HS-27A (cell line): ENCODE results near the gene FAM120A.

Experiments used
- DNase-seq: peaks from one replicate; pipeline ENCODE4 v3.0.0-alpha.2; 2012; ENCODE audit warnings: low read depth, missing footprints

FAM120A gene

DNA sequence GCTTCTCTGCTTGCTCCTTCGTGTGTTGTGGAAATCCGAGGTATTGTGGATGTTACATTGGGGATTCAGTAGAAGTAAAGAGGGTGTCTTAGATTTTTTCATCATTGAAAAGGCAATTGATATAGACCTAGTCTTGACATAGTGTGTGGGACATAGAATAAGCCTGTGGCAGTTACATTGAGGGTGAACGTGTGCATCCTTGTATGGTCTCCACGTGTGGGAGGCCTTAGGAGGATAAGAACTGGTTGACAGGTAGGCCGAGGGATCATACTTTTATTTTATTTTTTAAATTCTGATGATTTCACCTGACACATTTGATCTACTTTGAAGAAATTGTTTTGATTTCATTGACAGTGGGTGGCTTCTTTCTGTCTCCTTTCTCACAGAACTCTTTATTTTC, 18.9 kb downstream of the FAM120A start:
- no peak for DNase-seq

DNA sequence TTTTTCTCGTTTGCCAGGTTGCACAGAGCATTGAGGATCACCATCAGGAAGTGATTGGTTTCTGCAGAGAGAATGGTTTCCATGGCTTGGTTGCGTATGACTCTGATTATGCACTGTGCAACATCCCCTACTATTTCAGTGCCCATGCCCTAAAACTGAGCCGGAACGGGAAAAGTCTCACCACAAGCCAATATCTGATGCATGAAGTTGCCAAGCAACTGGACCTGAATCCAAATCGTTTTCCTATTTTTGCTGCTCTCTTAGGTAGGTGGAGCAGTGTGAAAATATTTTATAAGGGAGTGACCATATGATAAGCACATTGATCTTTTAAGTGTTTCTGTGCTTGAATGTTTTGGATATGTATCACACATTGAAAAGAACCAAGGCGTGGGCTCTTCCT, 19.6 kb downstream of the FAM120A start:
- DNase-seq: no peak

DNA sequence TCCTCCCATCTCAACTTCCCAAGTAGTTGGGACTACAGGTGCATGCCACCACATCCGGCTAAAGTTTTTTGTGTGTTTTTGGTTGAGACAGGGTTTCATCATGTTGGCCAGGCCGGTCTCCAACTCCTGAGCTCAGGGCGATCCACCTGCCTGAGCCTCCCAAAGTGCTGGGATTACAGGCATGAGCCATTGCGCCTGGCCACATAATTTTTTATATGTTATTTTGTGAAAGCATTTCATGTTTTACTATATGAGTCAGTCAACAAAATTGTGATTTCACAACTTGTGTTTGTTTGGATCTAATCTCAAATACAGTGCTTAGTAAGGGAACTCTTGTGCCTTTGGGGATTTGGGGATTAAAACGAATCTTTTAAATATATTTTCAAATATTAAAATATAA, 21.9 kb downstream of the FAM120A start:
- DNase-seq: peak; percentile 23

DNA sequence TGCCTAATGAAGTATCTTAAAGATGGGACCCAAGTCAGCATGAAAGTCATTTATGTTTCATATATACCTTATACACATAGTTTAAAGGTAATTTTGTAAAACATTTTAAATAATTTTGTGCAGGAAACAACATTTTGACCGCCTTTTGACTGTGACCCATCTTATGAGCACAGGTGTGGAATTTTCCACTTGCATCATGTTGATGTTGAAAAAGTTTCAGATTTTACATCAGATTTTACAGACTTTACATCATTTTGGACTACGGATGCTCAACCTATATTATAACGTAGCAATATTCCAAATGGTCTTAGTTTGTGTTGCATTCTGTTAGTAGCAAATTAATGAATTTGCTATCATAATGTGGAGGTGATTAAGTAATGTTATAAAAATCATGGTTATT, 23.6 kb downstream of the FAM120A start:
- no peak for DNase-seq

DNA sequence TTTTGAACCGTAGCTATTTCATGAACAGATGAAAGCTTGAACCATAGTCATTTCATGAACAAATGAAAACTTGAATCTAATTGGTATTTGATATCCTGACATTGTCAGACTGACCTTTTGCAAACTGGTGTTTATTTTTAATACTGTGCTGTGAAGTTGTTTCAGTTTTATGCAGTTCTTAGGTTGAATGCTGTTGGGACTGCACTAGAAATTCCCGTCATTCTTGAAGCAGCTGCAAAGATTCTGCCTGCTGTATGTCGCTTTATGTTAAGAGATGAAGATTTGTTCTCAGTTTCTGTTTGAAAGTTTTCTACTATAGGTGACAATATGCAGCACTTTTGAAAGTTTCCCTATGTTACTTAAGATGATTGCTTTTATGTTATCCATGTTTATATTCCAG, 24.4 kb downstream of the FAM120A start:
- DNase-seq: no peak

DNA sequence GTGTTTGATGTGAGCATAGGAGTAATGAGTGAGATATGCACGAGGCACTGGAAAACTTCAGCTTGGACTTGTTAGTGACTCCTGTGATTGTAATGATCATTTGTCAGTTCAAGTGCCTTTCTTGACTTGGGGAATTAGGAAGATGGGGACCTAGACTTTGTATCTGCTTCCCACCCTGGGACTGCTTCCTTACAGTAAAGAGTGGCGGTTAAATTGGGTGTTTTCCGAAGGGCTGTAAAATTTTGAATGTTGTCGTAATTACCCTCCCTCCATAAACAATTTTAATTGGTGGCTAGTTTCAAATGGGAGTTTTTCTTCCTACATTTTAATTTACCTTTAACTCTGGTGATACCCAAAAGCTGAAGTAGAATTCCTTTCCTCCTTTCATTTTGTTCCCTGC, 25.4 kb downstream of the FAM120A start:
- no peak for DNase-seq

DNA sequence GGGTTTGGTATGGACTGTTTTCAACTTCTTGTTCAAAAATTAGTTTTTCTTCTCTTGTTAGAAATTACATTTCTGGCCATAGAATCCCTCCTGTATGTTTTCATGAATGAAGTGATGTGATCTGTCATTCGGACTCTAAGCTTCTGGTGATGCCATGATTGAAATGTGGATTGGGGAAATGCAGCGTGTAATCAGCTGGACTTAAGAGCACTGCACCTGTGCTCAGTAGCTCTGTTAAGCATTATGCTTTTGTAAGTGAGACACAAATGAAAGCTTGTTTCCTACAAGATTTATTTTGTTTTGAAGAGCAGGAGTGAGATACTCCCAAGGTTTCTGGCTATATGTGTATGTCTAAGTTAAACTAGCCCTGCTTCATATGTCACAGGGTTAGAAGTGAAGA, 25.9 kb downstream of the FAM120A start:
- no peak for DNase-seq

DNA sequence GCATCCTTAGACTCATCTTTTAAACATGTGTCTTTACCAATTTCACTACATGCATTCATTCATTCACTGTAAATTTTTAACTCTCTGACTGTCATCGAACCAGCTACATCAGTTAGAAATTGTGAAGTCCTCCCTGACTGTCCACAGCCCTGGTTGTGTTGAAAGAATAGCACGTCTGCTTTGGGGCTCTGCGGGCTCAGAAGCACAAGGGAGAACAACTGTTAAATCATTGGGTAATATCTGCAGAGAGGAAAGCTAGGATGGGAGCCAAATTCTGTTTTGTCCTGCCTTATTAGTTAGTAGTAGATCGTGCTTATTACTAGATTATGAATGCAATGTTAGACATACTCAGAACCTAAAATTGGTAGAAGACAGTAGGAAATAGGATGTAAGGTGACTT, 28.2 kb downstream of the FAM120A start:
- DNase-seq: no peak

DNA sequence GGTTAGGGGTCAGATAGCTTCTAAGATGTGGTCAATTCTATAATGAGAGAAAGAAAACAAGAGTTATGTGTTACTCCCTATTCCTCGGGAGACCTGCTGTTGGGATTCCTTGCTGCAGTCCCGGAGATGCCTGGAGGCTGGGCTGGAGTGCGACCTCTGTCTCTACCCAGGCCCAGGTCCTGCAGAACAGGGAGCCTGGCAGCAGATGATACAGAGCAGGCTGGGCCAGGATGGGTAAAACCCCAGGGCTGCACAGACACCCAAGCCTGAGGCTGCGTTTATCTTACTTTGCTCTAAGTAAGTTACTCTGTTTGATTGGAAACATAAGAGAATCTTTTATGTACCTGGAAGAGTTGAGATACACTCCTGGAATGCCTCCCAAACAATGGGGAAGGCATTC, 28.8 kb downstream of the FAM120A start:
- no peak for DNase-seq

DNA sequence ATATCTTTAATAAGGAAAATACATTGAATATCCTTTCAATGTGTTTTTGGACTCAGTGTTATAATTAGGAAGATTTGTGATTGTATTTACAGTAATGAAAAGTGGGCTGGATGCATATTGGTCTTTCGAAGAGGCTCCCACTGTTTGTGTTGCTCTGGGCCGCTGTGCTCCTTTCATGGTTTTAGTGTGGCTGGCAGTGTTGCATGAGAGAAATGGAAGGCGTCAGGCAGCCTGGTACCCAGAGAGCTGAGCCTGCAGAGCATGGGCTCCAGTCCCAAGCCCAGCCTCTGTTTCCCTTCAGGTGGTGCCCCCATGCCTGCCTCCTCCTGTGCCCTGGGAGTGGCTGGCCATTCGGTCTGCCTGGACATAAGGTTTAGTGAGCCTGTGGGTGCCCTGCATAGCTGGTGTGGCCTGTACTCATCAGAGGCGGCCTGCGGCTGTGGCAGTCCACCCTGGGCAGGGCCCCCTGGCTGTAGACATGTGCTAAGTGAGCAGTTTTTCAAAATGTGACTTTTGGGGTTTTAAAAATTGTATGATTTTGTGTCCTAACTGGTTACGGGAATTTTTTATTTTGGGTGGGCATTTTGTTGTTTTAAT, 29.3 kb downstream of the FAM120A start:
- DNase-seq: no peak

DNA sequence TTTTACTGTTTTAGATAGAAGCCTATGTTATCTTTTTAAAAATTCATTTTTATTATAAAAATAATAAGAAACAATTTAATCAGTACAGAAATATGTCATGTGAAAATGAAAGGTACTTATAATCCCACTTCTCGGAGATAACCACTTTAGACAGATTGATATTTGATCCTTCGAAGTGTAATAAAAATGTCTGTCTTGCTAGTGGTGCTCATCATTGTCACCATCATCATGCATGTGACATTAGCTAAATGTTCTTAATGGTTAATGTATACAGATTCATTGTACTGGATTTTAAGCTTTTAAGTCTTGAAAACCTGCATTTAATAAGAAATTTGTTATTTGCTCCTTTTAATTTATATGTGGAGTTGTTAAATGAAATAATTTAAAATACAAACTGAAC, 32.0 kb downstream of the FAM120A start:
- DNase-seq: no peak

DNA sequence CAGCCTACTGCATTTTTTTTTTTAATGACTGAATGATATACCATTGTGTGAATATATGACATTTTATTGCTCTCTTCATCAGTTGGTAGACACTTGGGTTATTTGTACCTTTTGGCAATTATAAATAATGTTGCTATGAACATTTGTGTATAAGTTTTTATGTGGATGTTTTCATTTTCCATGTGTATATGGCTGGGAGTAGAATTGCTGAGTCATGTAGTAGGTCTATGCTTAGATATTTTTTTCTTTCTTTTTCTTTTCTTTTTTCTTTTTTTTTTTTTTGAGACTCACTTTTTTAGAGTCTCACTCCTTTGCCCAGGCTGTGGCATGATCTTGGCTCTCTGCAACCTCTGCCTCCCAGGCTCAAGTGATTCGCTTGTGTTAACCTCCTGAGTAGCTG, 34.8 kb downstream of the FAM120A start:
- DNase-seq: no peak

DNA sequence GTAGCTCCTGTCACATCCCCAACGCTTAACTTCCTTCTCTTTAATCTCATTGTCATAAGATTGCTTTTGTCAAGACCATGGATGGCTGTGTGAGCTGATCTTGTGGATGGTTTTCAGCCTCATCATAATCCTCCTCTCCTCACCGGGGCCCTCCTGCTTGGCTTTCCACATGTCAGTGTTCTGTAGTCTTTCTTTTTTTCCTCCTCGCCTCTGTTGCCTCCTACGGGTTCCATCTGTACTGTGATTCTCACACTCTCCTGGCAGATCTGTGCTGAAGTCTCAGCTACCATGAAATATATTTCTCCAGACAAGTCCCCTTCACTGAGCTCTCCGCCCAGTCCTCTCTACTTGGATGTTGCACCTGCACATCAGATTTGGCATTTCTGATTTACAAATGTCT, 36.8 kb downstream of the FAM120A start:
- no peak for DNase-seq

DNA sequence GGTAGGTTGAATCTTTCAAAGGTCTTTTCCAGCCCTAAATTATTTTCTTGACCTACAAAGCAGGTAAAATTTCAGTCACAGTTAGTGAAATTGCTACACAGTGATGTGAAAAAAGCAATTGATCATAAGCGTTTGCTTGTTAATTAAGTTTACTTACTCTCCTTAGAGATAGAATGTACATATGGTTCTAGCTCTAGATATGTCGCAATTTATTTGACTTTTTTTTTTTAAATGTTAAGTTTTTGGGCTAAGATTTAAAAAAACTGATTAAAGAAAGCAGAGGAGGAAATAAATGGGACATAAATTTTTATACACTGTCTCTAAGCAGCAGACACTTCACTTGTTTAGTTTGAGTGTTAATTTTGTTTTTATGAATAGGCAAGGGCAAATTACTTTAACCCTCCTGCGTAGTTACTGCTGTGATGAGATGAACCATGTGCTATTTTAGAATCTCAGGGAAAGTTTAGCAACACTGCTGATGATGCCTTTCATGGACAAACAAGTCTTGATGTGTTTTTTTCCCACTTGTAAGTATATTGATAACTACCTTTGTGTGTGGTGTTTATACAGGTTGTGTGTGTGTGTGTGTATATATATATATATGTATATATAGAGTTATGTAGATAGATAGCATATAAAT, 40.2 kb downstream of the FAM120A start:
- no peak for DNase-seq

DNA sequence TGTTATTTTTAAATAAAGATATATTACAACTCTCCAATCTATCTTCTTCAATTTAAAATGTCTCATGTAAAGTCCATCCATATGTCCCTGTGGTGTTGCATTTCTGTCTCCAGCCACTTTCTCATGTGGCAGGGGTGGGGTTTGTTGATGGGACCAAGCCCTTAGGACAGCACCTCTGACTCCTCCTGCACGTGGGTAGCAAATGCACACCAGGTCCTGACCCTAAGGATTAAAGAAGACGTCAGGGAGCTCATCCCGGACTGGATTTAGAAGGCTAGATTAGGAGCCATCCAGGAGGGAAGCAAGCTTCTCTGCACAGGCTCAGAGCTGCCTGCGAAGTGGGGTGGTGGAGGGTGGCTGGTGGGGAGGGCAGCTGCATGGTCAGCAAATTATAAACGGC, 40.8 kb downstream of the FAM120A start:
- no peak for DNase-seq

DNA sequence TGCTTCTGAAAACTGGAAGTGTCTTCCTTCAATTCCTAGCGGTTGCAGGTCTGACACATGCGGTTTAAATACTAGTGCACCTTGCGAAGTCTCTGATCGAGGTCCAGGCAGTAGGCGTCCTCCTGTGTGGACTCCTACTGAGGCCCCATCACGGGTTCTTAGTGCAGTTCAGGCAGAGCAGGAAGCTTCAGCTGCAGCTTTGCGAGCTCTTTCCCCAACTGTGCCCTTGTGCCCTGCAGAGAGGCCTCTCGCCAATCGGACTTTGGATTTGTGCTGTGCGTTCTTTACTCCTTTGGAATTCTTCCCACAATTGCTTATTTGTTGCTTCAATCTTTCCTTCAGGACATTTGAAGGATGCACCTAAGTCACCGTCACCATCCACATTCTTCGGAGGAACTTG, 42.5 kb downstream of the FAM120A start:
- no peak for DNase-seq

DNA sequence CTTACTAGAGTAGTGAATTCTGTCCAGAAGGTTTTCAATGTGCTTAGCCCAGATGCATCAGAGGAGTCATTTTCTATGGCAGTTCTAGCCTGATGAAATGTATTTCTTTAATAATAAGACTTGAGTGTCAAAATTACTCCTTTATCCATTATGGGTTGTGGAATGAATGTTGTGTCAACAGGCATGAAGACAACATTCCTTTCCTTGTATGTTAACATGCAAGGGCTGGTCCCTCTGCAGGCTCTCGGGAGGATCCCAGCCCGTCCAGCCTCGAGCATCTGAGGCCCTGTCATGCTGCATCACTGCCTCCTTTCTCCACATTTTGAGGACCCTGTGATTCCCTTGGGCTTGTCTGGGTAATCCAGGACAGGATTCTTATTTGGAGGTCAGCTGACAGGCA, 44.8 kb downstream of the FAM120A start:
- no peak for DNase-seq

DNA sequence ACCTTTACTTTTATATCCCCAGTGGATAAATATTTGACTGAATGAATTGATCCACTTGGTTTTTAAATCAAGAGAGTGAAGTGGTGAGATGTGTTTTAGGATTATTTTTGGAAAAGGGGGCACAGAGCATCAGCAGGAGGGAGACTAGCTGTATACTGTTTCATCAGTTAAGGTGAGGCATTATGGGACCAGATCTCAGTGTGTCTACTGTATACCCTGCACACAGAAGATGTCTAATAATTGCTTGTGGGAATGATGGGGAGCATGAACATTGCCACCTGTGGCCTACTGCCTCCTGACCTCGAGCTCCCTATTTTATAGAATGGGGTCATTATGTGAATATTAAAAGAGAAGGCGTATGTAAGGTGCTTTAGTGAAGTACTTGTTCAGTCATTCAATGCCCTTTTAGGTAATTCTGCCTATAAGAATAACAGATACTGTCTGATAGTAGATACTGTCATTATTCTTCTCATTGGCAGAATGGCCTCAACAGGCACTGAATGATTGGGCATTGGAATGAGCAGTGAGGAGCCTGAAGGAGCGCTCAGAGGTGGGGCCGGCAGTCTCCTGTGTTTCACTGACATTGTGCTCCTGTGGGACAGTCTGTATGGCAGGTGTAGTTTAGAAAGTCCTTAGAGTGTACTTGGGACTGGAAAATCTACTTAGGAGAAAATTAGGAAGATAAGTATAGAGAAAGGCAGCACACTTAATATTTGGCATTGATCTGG, 49.2 kb downstream of the FAM120A start:
- DNase-seq: no peak

DNA sequence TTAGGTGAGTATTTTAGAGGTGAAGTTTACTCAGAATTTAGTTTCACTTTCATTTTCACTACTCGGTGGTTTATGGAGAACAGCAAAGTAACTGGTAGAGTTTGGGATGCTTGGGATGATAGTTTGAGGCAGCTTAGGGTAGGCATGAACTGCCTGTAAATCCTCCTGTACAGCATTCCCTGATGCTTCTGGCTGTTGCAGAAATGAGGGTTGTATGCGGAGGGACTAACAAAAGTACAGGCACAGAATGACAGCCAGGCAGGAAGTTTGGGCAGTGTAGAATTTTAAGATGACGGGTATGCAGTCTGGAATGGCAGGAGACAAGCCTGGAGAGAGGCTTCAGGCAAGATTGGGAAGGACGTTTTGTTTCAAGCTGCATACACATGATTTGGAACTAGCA, 49.9 kb downstream of the FAM120A start:
- no peak for DNase-seq

DNA sequence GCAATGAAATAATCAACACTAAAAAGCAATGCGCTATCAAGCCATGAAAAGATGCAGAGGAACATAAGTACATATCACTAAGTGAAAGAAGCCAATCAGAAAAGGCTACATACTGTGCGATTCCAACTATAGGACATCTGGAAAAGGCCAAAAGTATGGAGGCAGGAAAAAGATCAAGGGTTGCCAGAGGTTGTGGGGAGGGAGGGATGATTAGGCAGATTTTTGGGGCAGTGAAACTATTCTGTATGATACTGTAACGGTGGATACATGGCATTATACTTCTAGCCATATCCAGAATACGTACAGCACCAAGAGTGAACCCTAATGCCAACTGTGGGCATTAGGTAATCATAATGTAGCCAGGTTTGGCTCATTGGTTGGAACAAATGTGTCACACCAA, 51.9 kb downstream of the FAM120A start:
- DNase-seq: no peak

DNA sequence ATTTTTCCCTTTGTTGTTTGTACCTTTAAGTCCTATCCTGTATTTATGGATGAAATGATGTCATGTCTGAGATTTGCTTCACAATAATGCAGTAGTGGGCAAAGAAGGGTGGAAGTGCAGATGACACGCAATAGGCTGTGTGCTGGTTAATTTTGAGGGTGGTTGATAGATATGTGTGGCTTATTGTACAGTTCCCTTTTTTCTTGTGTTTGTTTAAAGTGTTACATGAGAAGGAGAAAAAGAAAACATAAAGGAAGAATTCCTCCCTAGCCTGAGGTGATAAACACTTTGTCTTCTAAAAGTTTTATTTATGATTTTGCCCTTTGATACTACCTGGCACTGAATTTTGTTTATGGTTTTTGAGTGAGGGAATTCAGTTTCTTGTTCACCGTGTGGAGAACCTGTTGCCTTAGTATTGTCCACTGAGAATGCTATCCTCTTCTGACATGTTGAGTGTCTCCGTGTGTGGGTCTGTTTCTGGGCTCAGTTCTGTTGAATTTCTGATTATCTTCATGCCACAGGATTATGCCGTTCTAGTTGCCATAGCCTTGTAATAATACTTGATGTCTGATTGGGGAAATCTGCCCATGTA, 54.2 kb downstream of the FAM120A start:
- DNase-seq: no peak

DNA sequence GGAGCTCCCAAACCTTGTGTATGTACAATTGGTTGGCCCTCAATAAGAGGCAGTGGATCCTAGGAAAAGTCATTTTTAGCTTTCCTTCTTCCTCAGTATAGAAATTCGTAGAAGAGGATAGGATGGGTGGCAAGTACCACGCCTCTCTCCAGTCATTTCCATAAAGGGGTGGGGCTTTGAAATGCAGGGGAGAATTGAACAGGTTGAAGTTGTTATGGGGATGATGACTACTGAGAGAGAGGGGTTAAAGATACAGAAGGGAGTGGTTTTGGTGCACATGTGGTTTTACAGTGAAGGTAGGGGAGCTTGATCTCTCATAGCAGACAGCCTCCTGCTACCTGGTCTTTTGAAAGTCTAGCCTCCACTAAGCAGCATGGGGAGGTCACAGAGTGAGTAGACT, 56.3 kb downstream of the FAM120A start:
- DNase-seq: no peak

DNA sequence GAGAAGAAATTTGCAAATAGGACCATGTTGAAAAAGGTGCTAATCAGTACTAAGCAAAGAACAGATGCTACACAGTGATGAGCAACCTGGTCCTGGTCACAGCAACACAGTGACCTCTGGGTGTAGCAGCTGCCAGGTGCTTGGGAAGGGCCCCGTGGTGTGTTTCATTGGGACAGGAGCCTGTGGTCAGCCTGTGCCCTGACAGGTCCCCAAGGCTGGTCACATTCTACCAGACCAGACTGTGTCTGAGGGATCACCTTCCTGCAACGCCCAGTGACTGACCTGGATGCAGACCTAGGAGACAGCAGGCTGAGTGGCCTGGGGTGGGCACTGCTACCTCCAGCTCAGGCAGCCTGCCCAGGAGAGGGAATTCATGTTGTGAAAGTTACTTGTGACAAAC, 56.7 kb downstream of the FAM120A start:
- DNase-seq: no peak
